Activated naive CD8-positive, alpha-beta T cell treated with anti-CD3 and anti-CD28 coated beads, Interleukin-2, amount 50 U/mL, for 24 hours (primary cell): ENCODE measurements around the gene BCORL1.

Source experiments
- ATAC-seq: fragments of 150-1000 bp; cut with Tn5 transposase; one replicate; pipeline ENCODE4 v1.10.0; 2021
- DNase-seq: peaks from one replicate; pipeline ENCODE4 v3.0.0; 2021
- H3K27ac Mint-ChIP-seq: one replicate; pipeline ENCODE4 v1.8.0; 2021; ENCODE audit warnings: mild to moderate bottlenecking, mixed read lengths
- H3K27me3 Mint-ChIP-seq: one replicate; pipeline ENCODE4 v1.8.0; 2021; ENCODE audit warnings: mixed read lengths
- H3K36me3 Mint-ChIP-seq: one replicate; pipeline ENCODE4 v1.8.0; 2021; ENCODE audit warnings: low read depth, mixed read lengths
- H3K4me1 Mint-ChIP-seq: one replicate; pipeline ENCODE4 v1.8.0; 2021; ENCODE audit warnings: mixed read lengths
- H3K4me3 Mint-ChIP-seq: one replicate; pipeline ENCODE4 v1.8.0; 2021; ENCODE audit warnings: mild to moderate bottlenecking, moderate library complexity, mixed read lengths
- H3K9me3 Mint-ChIP-seq: one replicate; pipeline ENCODE4 v1.8.0; 2021; ENCODE audit warnings: mixed read lengths

BCORL1 gene

DNA sequence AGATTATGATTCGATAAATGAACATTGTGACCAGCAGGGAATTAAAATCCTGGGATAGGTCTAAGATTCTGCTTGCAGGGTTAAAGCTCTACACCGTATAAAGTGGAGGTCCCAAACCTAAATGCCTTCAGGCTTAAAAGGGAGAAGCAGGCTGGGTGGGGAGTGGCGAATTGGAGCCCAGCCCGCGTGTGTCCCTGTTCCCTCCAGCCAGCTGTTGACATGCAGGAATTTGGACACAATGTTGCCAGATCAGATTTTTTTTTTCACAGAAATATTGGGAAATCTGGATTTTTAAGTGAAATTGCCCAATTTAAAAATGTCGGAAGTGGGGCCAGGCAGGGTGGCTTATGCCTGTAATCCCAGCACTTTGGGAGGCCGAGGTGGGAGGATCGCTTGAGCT is 67.4 kb downstream of the BCORL1 start:
- no peak overlapping the region for H3K4me3 Mint-ChIP-seq
- no peak overlapping the region for H3K27ac Mint-ChIP-seq
- H3K9me3 Mint-ChIP-seq, result no peaks in the 10 kb centered on the region
- no peaks in the 10 kb centered on the region for H3K4me1 Mint-ChIP-seq
- H3K27me3 Mint-ChIP-seq, result no peaks in the 10 kb centered on the region
- no peak for DNase-seq
- ATAC-seq, result no peak
- H3K36me3 Mint-ChIP-seq, result peaks cover 14% of the 10 kb centered on the region

DNA sequence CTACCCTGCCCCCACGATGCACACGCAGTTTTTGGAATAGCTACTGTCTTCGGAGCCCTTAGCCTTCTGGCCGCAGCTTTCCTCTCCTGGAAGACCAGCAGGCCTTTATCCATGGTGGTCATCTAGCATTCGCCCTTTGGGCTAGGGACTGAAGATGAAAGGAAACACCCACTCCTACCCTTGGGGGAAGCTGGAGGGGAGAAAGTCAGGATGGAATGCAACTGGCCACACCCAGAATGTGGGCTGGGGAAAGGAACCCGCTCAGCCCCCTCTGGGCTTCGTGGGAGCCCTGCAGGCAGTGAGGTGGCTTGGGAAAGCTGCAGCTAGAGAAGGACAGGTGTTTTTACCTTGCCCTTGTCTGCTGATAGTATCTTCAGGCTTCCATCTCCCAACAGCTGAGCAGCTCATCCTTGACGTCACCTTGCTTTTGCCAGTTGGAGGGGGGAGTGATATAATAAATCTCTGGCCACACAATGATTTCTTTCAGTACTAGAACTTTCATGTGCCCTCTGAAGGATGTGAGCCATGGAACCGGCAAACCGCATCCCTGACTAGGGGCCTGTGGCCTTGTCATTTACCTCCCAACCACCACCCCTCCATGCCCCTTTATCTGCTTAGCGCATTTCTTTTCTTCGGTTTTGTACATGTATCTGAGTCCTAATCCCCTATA is 68.9 kb downstream of the BCORL1 start:
- Mint-ChIP-seq H3K27ac (no peak overlapping the region), H3K4me3 (no peak overlapping the region), H3K9me3 (no peaks in the 10 kb centered on the region), H3K36me3 (peaks cover 14% of the 10 kb centered on the region), H3K27me3 (no peaks in the 10 kb centered on the region), H3K4me1 (no peaks in the 10 kb centered on the region)
- ATAC-seq (no peak), DNase-seq (no peak)

DNA sequence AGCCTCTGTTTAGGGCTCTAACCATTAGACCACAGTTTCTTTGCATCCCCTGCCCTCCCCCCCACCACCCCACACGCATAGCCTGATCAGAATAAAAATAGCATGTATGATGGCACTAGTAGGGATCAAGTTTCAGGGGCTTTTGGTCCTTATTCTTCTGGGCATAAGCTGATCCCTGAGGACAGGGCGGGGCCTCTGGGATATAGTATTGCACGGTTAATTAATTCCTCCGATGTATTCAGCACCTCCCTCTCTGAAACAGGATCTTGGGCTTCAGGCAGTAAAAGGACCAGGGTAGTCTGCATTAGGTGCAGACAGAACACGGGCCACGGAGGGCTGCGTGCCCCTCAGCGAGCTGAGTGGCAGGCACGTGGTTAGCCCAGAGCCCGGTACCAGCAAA is 70.8 kb downstream of the BCORL1 start:
- ATAC-seq (no peak), DNase-seq (no peak)
- Mint-ChIP-seq H3K4me1 (no peaks in the 10 kb centered on the region), H3K36me3 (peaks cover 8% of the 10 kb centered on the region), H3K27ac (no peak overlapping the region), H3K27me3 (no peaks in the 10 kb centered on the region), H3K4me3 (no peak overlapping the region), H3K9me3 (no peaks in the 10 kb centered on the region)

DNA sequence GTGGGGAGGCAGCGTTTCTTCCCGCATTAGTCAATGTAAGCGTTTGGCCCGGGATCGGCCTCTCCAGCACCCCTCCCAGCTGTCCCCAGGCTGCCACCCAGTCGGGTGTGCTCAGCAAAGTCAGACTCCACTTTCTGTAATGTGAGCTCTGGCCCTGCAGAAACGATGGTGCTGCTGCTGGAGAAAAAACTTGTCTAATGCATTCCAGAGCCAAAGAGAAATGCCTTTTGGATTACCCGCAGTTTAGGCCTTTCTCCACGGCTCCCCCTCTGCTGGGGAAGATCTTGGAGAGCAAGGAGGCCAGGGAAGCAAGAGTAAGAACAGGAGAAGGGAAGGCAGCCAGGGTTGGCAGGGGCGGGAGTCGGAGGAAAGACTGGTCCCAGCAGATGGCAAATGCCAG is 72.7 kb downstream of the BCORL1 start:
- Mint-ChIP-seq H3K4me3 (no peak overlapping the region), H3K27me3 (no peaks in the 10 kb centered on the region), H3K27ac (no peak overlapping the region), H3K9me3 (no peaks in the 10 kb centered on the region), H3K36me3 (peaks cover 2% of the 10 kb centered on the region), H3K4me1 (peaks cover 2% of the 10 kb centered on the region)
- no peak for DNase-seq
- no peak for ATAC-seq

GRCh38 chrX:130055899-130056298 is 73.5 kb downstream of the BCORL1 start:
- Mint-ChIP-seq H3K9me3 (no peaks in the 10 kb centered on the region), H3K27ac (no peak overlapping the region), H3K4me3 (no peak overlapping the region), H3K36me3 (peaks cover 2% of the 10 kb centered on the region), H3K4me1 (peaks cover 4% of the 10 kb centered on the region), H3K27me3 (no peaks in the 10 kb centered on the region)
- no peak for DNase-seq
- ATAC-seq, result no peak

DNA sequence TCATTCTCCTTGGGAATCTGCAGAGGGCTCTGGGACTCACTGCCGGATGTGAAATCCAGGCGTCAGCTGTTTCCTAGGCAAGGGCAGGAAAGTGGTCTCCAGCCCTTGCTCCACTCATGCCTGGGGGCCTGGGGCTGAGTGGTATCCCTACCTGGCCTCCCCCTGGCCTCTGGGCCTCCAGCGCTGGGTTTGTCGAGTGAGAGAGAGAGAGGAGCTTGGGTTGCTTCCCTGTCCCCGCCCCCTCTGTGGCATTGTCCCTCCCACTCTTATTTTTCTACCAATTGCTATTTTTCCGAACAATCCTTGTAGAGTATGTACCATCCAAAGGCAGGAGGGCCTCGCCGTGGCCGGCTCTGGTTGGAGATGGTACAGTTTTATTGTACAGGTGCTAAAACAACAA is 74.8 kb downstream of the BCORL1 start:
- H3K4me1 Mint-ChIP-seq, result peaks cover 4% of the 10 kb centered on the region
- no peak overlapping the region for H3K27ac Mint-ChIP-seq
- no peak overlapping the region for H3K4me3 Mint-ChIP-seq
- no peaks in the 10 kb centered on the region for H3K9me3 Mint-ChIP-seq
- ATAC-seq (no peak), DNase-seq (no peak)
- H3K36me3 Mint-ChIP-seq, result peaks cover 2% of the 10 kb centered on the region
- no peaks in the 10 kb centered on the region for H3K27me3 Mint-ChIP-seq

DNA sequence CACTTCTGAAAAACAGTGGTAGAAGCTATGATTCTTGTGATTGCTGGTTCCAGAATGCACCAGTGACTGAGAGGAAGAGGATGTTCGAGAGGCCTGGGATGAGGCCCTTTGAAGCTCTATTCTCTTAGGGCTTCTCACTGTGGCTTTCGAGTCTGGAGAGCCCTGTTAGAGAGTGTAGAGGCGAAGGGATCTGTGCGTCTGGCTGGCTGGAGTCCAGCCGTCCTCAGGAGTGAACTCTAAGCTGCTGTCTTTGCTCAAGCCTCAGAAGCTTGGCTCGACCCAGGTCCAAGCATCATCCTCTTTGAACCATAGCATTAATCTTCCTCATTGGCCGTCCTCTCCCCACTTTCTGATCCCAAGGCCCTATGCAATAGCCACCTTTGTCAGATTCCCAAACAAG is 76.2 kb downstream of the BCORL1 start:
- Mint-ChIP-seq H3K36me3 (peaks cover 2% of the 10 kb centered on the region), H3K4me3 (no peak overlapping the region), H3K4me1 (peaks cover 4% of the 10 kb centered on the region), H3K27me3 (no peaks in the 10 kb centered on the region), H3K27ac (no peak overlapping the region), H3K9me3 (no peaks in the 10 kb centered on the region)
- DNase-seq (no peak), ATAC-seq (no peak)

DNA sequence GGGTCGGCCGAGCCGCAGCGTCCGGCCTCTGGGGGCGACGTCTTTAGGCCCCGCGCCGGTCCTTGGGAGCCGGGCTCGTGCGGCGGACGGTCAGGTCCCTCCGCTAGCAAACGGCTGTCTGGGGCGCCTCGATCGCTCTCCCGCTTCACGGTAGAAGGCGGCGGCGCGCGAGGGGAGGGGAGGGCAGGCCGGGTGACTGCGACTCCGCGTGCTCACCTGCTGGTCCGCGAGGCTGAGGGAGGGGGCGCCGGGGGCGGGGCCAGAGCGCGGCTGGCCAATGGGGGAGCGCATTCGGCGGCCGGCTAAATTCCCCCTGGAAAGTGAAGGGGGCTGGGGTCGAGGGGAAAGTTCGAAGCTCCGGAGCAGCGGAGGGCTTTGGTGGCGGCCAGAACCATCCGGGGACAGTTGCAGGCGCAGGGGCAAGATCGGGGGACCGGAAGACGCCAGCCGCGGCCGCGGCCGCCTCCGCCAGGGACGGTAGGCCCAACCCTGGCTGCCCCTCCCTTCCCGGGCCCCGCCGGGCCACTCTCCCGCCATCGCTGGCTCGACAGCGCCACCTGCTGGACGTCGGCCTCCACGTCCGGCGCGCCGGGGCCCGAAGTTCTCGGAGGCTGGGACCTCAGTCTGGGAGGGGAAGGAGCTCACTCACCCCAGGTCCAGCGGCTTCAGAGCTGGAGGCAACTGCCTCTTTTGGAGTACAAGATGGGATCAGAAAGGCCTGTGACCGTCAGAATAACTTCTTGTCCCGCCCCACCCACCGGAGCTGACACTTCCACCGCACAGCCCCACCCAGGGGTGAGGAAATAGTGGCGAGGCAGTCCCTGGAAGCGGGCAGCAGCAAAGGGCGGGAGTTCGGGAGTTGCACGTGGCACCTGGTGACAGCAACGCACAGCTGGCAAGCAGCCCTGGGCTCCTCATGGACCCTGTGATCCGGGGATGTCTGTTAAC is 78.0 kb downstream of the BCORL1 start:
- peak; percentile 86 for DNase-seq
- peak overlapping the region; percentile 56 for H3K27ac Mint-ChIP-seq
- H3K36me3 Mint-ChIP-seq, result peaks cover 4% of the 10 kb centered on the region
- H3K4me1 Mint-ChIP-seq, result peaks cover 14% of the 10 kb centered on the region
- peak; percentile 90 for ATAC-seq
- no peaks in the 10 kb centered on the region for H3K9me3 Mint-ChIP-seq
- no peaks in the 10 kb centered on the region for H3K27me3 Mint-ChIP-seq
- H3K4me3 Mint-ChIP-seq, result peak overlapping the region; percentile 56

GRCh38 chrX:130066975-130067615 is 84.7 kb downstream of the BCORL1 start:
- Mint-ChIP-seq H3K4me3 (no peak overlapping the region), H3K36me3 (peaks cover 10% of the 10 kb centered on the region), H3K4me1 (peaks cover 10% of the 10 kb centered on the region), H3K27me3 (no peaks in the 10 kb centered on the region), H3K27ac (no peak overlapping the region), H3K9me3 (no peaks in the 10 kb centered on the region)
- no peak for DNase-seq
- no peak for ATAC-seq

DNA sequence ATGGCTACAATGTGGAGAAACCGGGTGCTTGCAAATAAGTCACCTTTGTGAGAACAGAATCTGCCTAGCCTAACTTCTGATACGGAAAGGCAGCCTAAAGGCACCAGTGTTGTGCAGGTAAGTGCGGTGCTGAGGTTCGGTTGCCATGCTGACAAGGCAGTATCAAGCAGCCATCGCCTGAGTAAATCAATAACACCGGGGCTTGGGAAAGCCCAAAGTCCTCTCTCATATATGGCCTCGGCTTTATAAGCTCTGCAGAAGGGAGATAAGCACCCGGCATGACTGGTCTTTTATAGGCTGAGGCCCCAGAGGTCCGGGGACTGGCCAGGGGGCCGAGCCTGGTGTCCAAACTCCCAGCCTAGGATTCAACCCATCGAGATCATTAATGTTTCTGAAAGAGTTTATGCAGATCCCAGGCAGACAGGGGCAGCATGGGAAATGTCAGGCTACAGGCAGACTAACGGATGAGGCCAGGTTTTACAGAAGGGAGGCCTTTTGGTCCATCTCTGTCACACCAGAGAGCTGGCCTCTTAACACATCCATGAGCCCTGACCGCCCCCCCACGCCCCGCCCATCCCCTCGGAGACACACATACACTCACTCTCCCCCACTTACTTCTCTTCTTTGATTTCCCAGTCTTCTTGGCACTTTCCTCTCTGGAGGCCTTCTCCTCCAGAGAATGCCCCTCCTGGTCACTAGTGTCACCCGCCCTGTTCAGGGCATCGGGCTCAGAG is 89.3 kb downstream of the BCORL1 start:
- ATAC-seq, result no peak
- no peak for DNase-seq
- Mint-ChIP-seq H3K9me3 (no peaks in the 10 kb centered on the region), H3K36me3 (peaks cover 11% of the 10 kb centered on the region), H3K27ac (no peak overlapping the region), H3K4me1 (no peaks in the 10 kb centered on the region), H3K4me3 (no peak overlapping the region), H3K27me3 (no peaks in the 10 kb centered on the region)

GRCh38 chrX:130072345-130072740 is 89.9 kb downstream of the BCORL1 start:
- Mint-ChIP-seq H3K4me3 (no peak overlapping the region), H3K36me3 (peaks cover 9% of the 10 kb centered on the region)

GRCh38 chrX:130075777-130076176 is 93.3 kb downstream of the BCORL1 start:
- Mint-ChIP-seq H3K4me1 (peaks cover 6% of the 10 kb centered on the region), H3K9me3 (no peaks in the 10 kb centered on the region), H3K27ac (no peak overlapping the region), H3K27me3 (no peaks in the 10 kb centered on the region), H3K36me3 (peaks cover 4% of the 10 kb centered on the region), H3K4me3 (no peak overlapping the region)
- ATAC-seq (no peak), DNase-seq (no peak)

More at GRCh38 chrX:130072345-130072740, 89.9 kb downstream of the BCORL1 start:
- ATAC-seq, result no peak
- no peaks in the 10 kb centered on the region for H3K9me3 Mint-ChIP-seq
- no peaks in the 10 kb centered on the region for H3K4me1 Mint-ChIP-seq
- no peaks in the 10 kb centered on the region for H3K27me3 Mint-ChIP-seq
- H3K27ac Mint-ChIP-seq, result no peak overlapping the region
- DNase-seq, result no peak

GRCh38 chrX:130079824-130080406 is 97.5 kb downstream of the BCORL1 start:
- peaks cover 41% of the 10 kb centered on the region for H3K4me1 Mint-ChIP-seq
- H3K4me3 Mint-ChIP-seq, result no peak overlapping the region
- H3K9me3 Mint-ChIP-seq, result no peaks in the 10 kb centered on the region
- H3K27ac Mint-ChIP-seq, result peak overlapping the region; percentile 46
- ATAC-seq (no peak), DNase-seq (peak; percentile 59)
- no peaks in the 10 kb centered on the region for H3K36me3 Mint-ChIP-seq
- H3K27me3 Mint-ChIP-seq, result no peaks in the 10 kb centered on the region

GRCh38 chrX:130080791-130081367 is 98.4 kb downstream of the BCORL1 start:
- Mint-ChIP-seq H3K36me3 (no peaks in the 10 kb centered on the region), H3K4me3 (no peak overlapping the region), H3K9me3 (no peaks in the 10 kb centered on the region), H3K27ac (no peak overlapping the region), H3K4me1 (peaks cover 51% of the 10 kb centered on the region), H3K27me3 (no peaks in the 10 kb centered on the region)
- ATAC-seq (no peak), DNase-seq (no peak)
